NCI-H146 treated with DMSO at 0.1 percent for 48 hours (cell line): ENCODE measurements around the gene LBHD2.

Experiments
- DNase-seq: peaks from one replicate; lab custom pipeline; 2025; ENCODE audit not compliant: unreplicated experiment; lab: John Stamatoyannopoulos, UW

LBHD2 gene

GRCh38 chr14:103067231-103067954 lies 16.6 kb upstream of the LBHD2 start:
- no peak for DNase-seq

DNA sequence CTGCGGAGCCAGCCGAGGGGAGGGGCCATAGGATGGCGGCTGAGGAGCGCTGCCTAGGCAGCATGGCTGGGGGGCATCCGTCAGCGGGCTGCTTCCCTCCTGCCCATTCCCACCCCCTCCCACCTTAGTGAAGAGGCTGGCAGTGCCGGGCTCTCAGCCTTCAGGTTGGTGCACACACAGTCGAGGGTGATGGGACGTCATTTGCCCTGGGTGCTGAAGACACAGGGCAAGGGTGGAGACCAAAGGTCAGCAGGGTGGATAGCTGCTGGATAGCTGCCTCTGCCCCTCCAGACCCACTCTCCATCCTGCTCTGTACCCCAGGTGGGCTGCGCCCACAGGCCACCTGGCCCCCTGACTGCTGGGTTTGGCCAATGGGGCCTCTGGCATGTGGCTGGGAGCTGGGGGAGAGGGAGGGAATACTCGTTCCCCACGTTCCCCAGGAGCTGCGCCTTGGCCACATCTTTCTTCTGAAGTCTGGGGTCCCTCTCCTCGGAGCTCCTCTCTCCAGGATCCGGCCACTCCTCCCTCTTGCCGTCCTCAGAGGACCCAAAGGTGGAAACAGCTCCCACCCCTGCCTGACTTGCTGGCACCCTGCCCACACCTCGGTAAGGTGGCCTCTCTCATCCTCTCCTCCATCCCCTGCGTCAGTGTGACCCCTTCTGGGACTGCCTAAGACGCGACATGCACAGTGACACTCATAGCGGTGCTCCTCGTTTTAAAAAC lies 15.5 kb upstream of the LBHD2 start:
- no peak for DNase-seq

GRCh38 chr14:103070263-103070885 lies 13.6 kb upstream of the LBHD2 start:
- DNase-seq, result no peak

DNA sequence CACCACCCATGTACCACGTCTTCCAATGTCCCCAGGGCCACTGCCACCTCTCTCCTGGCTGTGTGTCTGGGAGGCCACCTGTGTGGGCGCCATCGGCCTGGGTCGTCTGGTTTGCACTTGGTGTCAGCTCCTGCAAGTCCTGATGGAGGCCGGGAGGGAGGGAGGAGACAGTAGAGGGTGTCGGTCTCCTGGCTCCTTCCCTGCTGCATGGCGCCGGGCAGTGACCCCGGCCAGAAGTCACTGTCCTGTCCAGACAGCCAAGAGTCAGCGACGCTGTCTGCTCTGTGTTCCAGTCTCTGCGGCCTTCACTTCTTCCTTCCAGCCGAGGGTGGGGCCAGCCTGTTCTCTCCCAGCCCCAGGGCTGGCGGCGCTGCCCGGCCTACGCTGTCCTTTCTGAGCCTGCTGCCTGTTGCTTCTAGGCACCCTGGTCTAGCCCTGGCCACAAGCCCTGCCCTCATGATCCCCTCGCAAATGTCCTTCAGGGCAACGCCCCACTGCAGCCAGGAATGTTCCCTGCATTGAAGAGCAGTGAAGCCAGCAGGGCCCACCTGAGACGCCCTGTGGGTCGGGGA lies 13.0 kb upstream of the LBHD2 start:
- no peak for DNase-seq

DNA sequence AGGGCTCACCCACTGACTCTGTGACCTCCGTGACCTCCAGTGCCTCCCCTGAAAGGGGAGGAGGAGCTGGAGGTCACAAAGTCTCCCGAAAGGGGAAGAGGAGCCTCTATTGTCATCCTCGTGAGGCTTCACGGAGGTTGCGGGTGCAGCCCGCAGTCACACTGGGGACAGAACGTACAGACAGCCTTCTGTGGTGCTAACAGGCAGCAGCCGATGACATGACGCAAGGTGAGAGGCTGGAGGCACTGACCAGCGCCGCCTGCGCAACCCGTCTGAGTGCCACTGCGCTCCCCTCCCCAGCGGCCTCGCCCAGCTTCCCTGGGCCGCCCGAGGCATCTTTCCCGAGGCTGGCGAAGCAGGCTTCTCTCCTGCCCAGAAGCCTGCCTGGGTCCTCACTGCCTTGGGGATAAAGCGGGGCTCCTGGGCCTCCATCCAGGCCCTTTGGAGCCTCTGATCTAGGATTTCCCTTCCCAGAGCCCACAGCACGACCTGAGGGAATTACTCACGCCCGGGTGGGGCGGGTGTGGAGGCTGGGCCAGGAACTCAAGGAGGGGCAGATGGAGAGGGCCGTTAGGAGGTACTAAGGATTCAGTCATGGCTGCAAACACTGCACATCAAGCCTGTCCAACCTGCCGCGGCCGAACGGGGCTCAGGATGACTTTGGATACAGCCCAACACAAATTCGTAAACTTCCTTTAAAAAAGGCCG lies 12.3 kb upstream of the LBHD2 start:
- DNase-seq, result no peak

DNA sequence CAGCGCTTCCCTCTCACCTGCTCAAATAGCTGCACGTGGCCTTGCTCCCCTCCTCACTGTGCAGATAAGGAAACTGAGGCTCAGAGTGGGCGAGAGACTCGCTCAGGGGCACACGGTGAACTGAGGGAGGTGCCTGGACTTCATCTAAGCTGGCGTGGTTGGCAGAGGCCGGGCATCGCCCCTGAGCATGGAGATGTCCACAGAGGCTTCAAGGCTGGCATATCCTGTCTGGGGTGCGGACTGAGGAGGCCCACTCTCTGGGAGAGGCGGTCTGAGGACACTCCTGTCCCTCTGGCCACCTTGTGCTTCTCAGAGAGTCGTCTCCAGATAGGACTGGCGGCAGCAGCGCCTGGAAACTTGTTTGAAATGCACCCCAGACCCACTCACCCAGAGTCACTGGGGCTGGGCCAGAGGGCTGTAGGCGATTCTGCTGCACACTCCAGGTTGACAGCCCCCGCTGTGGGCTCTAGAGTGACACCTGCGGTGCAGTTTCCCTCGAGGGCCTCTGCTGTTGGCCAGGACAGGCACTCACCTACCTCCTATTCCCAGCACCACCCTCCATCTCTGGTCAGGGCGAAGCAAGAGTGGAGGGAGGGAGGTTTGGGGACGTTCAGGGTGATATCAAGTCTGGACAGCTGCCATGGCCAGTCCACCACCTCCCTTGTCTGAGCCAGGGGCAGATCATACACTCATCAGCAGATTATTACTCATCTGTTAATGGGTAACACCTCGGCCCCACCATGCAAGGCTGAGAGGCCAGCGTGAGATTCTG lies 11.2 kb upstream of the LBHD2 start:
- DNase-seq, result no peak

- DNase-seq, result no peak
Observed at GRCh38 chr14:103073367-103073875, 10.6 kb upstream of the LBHD2 start.

- DNase-seq, result no peak
Observed at GRCh38 chr14:103073876-103074728, 9.9 kb upstream of the LBHD2 start.

DNA sequence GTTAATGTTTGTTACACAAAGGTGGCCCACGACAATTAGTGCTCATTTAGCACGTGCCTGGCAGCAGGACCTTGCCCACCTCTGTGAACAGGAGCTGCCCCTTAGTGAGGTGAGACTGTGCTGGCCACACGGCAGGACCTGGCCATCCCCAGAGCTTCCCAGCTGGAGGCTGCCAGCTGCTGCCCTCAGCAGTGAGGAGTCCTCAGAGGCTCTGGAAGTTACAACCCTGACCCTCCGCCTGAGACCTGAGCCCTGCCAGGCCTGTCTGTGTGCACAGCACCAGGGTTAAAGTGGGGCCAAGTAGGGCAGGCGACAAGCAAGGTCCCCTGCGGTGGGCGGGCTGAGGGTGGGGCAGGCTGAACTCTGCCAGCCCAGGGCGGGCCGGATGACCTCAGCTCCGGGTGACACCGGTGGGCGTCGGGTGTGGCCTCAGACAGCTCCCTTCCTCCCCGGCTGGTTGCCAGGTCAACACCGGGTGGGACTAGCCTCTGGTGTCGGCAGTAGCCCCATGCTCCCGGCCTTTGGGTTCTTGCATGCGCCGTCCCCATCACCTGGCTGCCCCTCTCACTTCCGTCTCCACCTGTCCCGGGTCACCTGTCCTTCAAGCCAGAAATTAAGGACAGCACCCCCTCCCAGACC lies 9.2 kb upstream of the LBHD2 start:
- DNase-seq, result no peak

- peak; percentile 70 for DNase-seq
Observed at GRCh38 chr14:103078420-103078749, 5.6 kb upstream of the LBHD2 start.

GRCh38 chr14:103078860-103079587 lies 5.0 kb upstream of the LBHD2 start:
- DNase-seq, result no peak

- no peak for DNase-seq
Observed at GRCh38 chr14:103081951-103082350, 2.1 kb upstream of the LBHD2 start.

DNA sequence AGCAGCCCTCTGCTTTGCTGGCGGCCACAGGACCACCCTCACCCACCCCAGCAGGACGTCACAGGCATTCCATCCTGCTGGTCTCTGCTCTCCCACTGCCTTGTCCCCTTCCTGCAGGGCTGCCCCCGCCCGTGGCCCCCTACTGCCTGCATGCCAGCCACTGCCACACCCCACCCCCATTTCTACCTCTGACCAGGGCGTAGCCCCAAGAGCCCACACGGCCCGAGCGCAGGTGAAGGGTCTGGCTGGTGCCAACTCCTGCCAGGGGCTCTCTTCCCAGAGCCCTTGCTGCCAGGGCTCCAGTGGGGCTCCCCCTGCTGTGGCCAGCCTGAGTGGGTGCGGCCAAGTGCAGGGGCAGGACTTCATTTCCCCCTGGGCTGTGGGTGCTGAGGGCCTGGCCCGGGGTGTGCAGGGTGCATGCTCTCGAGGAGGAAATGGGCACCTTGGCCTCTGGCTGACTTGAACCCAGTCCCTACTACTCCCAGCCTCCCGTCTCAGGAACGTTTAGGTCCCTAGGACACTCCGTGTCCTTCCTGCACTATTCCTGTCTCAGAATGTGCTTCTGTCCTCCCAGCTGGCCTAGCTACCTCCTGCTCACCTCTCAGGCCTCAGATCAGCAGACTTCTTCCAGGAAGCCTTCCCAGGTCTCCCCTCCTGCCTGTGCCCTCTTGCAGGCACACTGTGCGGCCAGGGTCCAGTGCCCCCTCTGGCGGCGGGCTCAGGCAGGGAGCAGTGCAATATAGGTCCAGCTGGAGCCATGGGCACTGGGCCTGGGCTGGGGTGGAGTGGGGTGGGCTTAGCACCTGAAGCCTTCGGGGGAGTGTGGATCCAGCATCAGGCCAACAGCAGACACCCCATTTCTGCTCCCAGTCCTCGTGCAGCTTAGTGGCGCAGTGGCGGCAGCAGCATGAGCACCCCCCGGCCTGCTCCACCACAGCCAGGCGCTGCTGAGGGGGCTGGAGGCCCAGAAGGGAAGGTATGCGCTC lies 1.4 kb downstream of the LBHD2 start:
- no peak for DNase-seq

GRCh38 chr14:103086771-103087342 lies 2.8 kb downstream of the LBHD2 start:
- no peak for DNase-seq

GRCh38 chr14:103087343-103087835 lies 3.4 kb downstream of the LBHD2 start:
- no peak for DNase-seq

GRCh38 chr14:103088921-103089320 lies 4.9 kb downstream of the LBHD2 start:
- no peak for DNase-seq
